ENCODE results near the gene LYZL4. TPM values are rescaled to one million over a fixed set of nuclear protein-coding genes. Genes with fewer than 3 reads are reported as not detected.

LYZL4 gene
- total and polyA plus RNA-seq, 2 of the 4 experiments (the other 2 are of a cell fraction) = not detected

GRCh38 chr3:42397644-42398043 is 12.8 kb downstream of the LYZL4 start:
- no peak overlapping the region for H4K8ac ChIP-seq (ENCODE audit: low read depth in 2 of 2, low read length in 2 of 2)
- H3K27ac ChIP-seq (ENCODE audit: insufficient read depth, low read length) = no peak overlapping the region
- H2AK9ac ChIP-seq (replicated peaks; ENCODE audit: low read depth, low read length, poor library complexity) = no peak overlapping the region
- H2BK120ac ChIP-seq (ENCODE audit: low read depth, low read length) = no peak overlapping the region
- no peaks in the 10 kb centered on the region for H3K79me1 ChIP-seq (ENCODE audit: low read depth in 1 of 2, low read length in 2 of 2)
- no peak overlapping the region for H3K4me3 ChIP-seq (ENCODE audit: insufficient read depth, low read depth, low read length)
- H4K20me1 ChIP-seq (ENCODE audit: insufficient read depth, low read length) = no peaks in the 10 kb centered on the region
- BruUV-seq (replicated peaks) = no TSS peak
- no peak overlapping the region for H3K4ac ChIP-seq (ENCODE audit: low read depth, low read length)
- no peak overlapping the region for H3K18ac ChIP-seq (ENCODE audit: low read depth, low read length)
- TF ChIP-seq BHLHE40 (IDR thresholded peaks at IDR 0.05; ENCODE audit: low read depth, low read length) = no peak
- TF ChIP-seq MAFK (IDR thresholded peaks at IDR 0.05; ENCODE audit: low read depth, low read length) = no peak
- no peak for TF ChIP-seq MXI1 (IDR thresholded peaks at IDR 0.05; ENCODE audit: borderline replicate concordance, low read depth, low read length)
- TF ChIP-seq CEBPB (IDR thresholded peaks at IDR 0.05; ENCODE audit: low read depth, low read length) = no peak
- no peak for TF ChIP-seq POLR2A (IDR thresholded peaks at IDR 0.05; ENCODE audit: low read depth, low read length)
- no peak for TF ChIP-seq FOS (IDR thresholded peaks at IDR 0.05; ENCODE audit: low read depth, low read length)
- TF ChIP-seq CTCF (conservative IDR thresholded peaks at IDR 0.05; ENCODE audit: low read depth, low read length) = no peak
- TF ChIP-seq RAD21 (IDR thresholded peaks at IDR 0.05; ENCODE audit: low read length) = no peak
- no peak for TF ChIP-seq USF2 (IDR thresholded peaks at IDR 0.05; ENCODE audit: low read depth, low read length)
- no peak for TF ChIP-seq MAZ (IDR thresholded peaks at IDR 0.05; ENCODE audit: borderline replicate concordance, low read depth, low read length)
- no peak for TF ChIP-seq RCOR1 (IDR thresholded peaks at IDR 0.05; ENCODE audit: insufficient replicate concordance, low read length)
- no peak for TF ChIP-seq SMC3 (IDR thresholded peaks at IDR 0.05; ENCODE audit: low read depth, low read length)
- TF ChIP-seq ELK1 (IDR thresholded peaks at IDR 0.05; ENCODE audit: borderline replicate concordance, low read depth, low read length) = no peak
- no peak for TF ChIP-seq CHD1 (IDR thresholded peaks at IDR 0.05; ENCODE audit: low read depth, low read length)
- no peak for TF ChIP-seq RFX5 (IDR thresholded peaks at IDR 0.05; ENCODE audit: low read depth, low read length)
- TF ChIP-seq NFE2L2 (IDR thresholded peaks at IDR 0.05; ENCODE audit: low read depth, low read length) = no peak
- H4K5ac ChIP-seq (ENCODE audit: low read depth, low read length) = no peak overlapping the region
- ChIA-PET POLR2A (ENCODE audit: unreplicated experiment) (no interaction called here), CTCF (no interaction called here)
- H4K91ac ChIP-seq (ENCODE audit: insufficient read depth, low read depth, low read length) = no peak overlapping the region
- no peak overlapping the region for H3K23ac ChIP-seq (ENCODE audit: low read depth, low read length)
- DNase-seq (no peak), ATAC-seq (ENCODE audit: low read depth) (no peak)
- no peak overlapping the region for H3K14ac ChIP-seq (replicated peaks; ENCODE audit: low read depth, low read length)
- dilution Hi-C loops (cut with HindIII; ENCODE audit: low sequenced_read_pairs, unreplicated experiment) (no loop called here), intact Hi-C loops (cut with micrococcal nuclease) (no loop called here), in situ Hi-C loops (cut with MboI; ENCODE audit: low sequenced_read_pairs) (no loop called here)
- no peaks in the 10 kb centered on the region for H3K9me3 ChIP-seq (ENCODE audit: control insufficient read depth, insufficient read depth, low read length)
- H2AK5ac ChIP-seq (ENCODE audit: low read depth, low read length) = no peak overlapping the region
- H3K56ac ChIP-seq (ENCODE audit: extremely low read depth, insufficient read depth, low read length) = no peak overlapping the region
- no peaks in the 10 kb centered on the region for H3K4me1 ChIP-seq (ENCODE audit: control insufficient read depth, insufficient read depth, low read length)
- H2BK15ac ChIP-seq (ENCODE audit: low read depth, low read length) = no peak overlapping the region
- H2AFZ ChIP-seq (replicated peaks; ENCODE audit: low read length, poor library complexity) = no peak overlapping the region
- WGBS, 2 experiments (ENCODE audit: extremely low coverage in 2 of 2, insufficient read length in 1 of 2) = 44% methylated on average over 3 of the region's 8 CpGs; no CpG with 5 or more reads in 1 of the 2 experiments
- no peak overlapping the region for H3K4me2 ChIP-seq (ENCODE audit: low read depth, low read length)
- H3K9me1 ChIP-seq (ENCODE audit: insufficient read depth, low read length) = no peaks in the 10 kb centered on the region
- no peak overlapping the region for H2BK5ac ChIP-seq (ENCODE audit: low read depth, low read length, poor library complexity, severe bottlenecking)
- no peak overlapping the region for H2BK20ac ChIP-seq (ENCODE audit: low read depth, low read length)
- H3K9ac ChIP-seq (ENCODE audit: low read depth, low read length) = no peak overlapping the region
- H3K27me3 ChIP-seq (ENCODE audit: control insufficient read depth, insufficient read depth, low read length) = no peaks in the 10 kb centered on the region
- no peaks in the 10 kb centered on the region for H3K36me3 ChIP-seq (ENCODE audit: control insufficient read depth, insufficient read depth, low read length)

All from IMR-90 (cell line).